Keratinocyte (primary cell): ENCODE results near the gene CILP. TPM values are rescaled to one million over a fixed set of nuclear protein-coding genes. Genes with fewer than 3 reads are reported as not detected.

Source experiments
- DNase-seq: peaks from one replicate; pipeline ENCODE4 v3.0.0-alpha.2; 2011; ENCODE audit warnings: low read depth, missing footprints, low spot score
- FAIRE-seq: peaks from 2 replicates; lab custom pipeline; 2011; peaks lifted over from hg19 to GRCh38; lab: Jason Lieb, UNC
- H2AFZ ChIP-seq: 2 replicates; pipeline ENCODE4 v1.6.0; 2012; ENCODE audit warnings: low read length, control low read depth, inconsistent platforms; ENCODE audit not compliant: control insufficient read depth
- H3K27ac ChIP-seq: 2 replicates; pipeline ENCODE4 v1.5.1; 2011; ENCODE audit warnings: low read length; ENCODE audit not compliant: control insufficient read depth, insufficient read depth
- H3K27me3 ChIP-seq: 3 replicates; pipeline ENCODE4 v1.6.0; 2011; ENCODE audit warnings: low read length; ENCODE audit not compliant: control insufficient read depth, insufficient read depth; ENCODE audit errors: extremely low read depth
- H3K36me3 ChIP-seq, 2 experiments: 2 replicates in 1 of 2; 3 replicates in 1 of 2; pipeline ENCODE4 v1.5.1; 2011; ENCODE audit warnings: low read length in 2 of 2, mild to moderate bottlenecking in 1 of 2; ENCODE audit not compliant: control insufficient read depth in 2 of 2, insufficient read depth in 2 of 2; ENCODE audit errors: extremely low read depth in 1 of 2
- H3K4me1 ChIP-seq: 3 replicates; pipeline ENCODE4 v1.5.1; 2011; ENCODE audit warnings: low read length; ENCODE audit not compliant: control insufficient read depth, insufficient read depth; ENCODE audit errors: extremely low read depth
- H3K4me2 ChIP-seq: 3 replicates; pipeline ENCODE4 v1.6.0; 2011; ENCODE audit warnings: low read depth, low read length; ENCODE audit not compliant: control insufficient read depth, insufficient read depth; ENCODE audit errors: extremely low read depth
- H3K4me3 ChIP-seq, 3 experiments: fragments of 200-600 bp in 1 of 3; sonication (generic) in 1 of 3; 2 replicates in 2 of 3; 3 replicates in 1 of 3; pipeline ENCODE4 v1.5.1; 2011 to 2016; ENCODE audit warnings: low read length in 3 of 3, mild to moderate bottlenecking in 3 of 3, control low read depth in 2 of 3, inconsistent platforms in 1 of 3, low read depth in 1 of 3, mixed read lengths in 1 of 3, mixed run types in 1 of 3, moderate library complexity in 1 of 3; ENCODE audit not compliant: control insufficient read depth in 2 of 3, insufficient read depth in 2 of 3; ENCODE audit errors: extremely low read depth in 1 of 3
- H3K79me2 ChIP-seq: 2 replicates; pipeline ENCODE4 v1.6.0; 2012; ENCODE audit warnings: low read length; ENCODE audit not compliant: control insufficient read depth, insufficient read depth
- H3K9ac ChIP-seq: 3 replicates; pipeline ENCODE4 v1.6.0; 2011; ENCODE audit warnings: low read length; ENCODE audit not compliant: control insufficient read depth, insufficient read depth; ENCODE audit errors: extremely low read depth
- H3K9me1 ChIP-seq: 3 replicates; pipeline ENCODE4 v1.6.0; 2011; ENCODE audit warnings: low read length; ENCODE audit not compliant: control insufficient read depth, insufficient read depth; ENCODE audit errors: extremely low read depth
- H3K9me3 ChIP-seq: 2 replicates; pipeline ENCODE4 v1.5.1; 2012; ENCODE audit warnings: low read depth, low read length; ENCODE audit not compliant: control insufficient read depth
- H4K20me1 ChIP-seq: 3 replicates; pipeline ENCODE4 v1.6.0; 2011; ENCODE audit warnings: low read length; ENCODE audit not compliant: control insufficient read depth, insufficient read depth; ENCODE audit errors: extremely low read depth
- EZH2 ChIP-seq: IDR thresholded peaks from one replicate; pipeline ENCODE4 v1.6.1; 2012; ENCODE audit warnings: inconsistent platforms, mild to moderate bottlenecking, low read length, moderate library complexity
- dilution Hi-C: fragments of 300-500 bp; cut with MboI; formaldehyde crosslinking; loops from one replicate; pipeline ENCODE4 v1.7.0; 2020; ENCODE audit warnings: low sequenced_read_pairs; ENCODE audit not compliant: extremely low pct_ligation_motif_present
- polyA plus RNA-seq, 5 experiments: library from polyadenylated mRNA; depleted of rRNA in 3 of 5; stranded (reverse) in 3 of 5; stranded (forward) in 1 of 5; unstranded in 1 of 5; fragments of >200 nt; gene quantifications; 1 replicate in 1 of 5; 2 replicates in 3 of 5; 3 replicates in 1 of 5; pipeline versions ENCODE4 v1.2.1 to v1.2.3, GENCODE V29; 2011 to 2012; ENCODE audit warnings: missing spikeins in 2 of 5, low read depth in 1 of 5, low replicate concordance in 1 of 5
- TF ChIP-seq, protein P1 (sequence below), 3 experiments: IDR thresholded peaks in 1 of 3; conservative IDR thresholded peaks in 1 of 3; optimal IDR thresholded peaks in 1 of 3; 2 replicates in 2 of 3; 3 replicates in 1 of 3; pipeline versions ENCODE3 to v1.5.1; 2011; ENCODE audit warnings: low read length in 3 of 3, mild to moderate bottlenecking in 3 of 3, moderate library complexity in 2 of 3, control low read depth in 1 of 3, inconsistent platforms in 1 of 3; ENCODE audit not compliant: insufficient read depth in 2 of 3; ENCODE audit errors: extremely low read depth in 1 of 3

The CILP gene
- polyA plus RNA-seq, 1 donor (not counting 4 experiments of a cell fraction or from before 2014, with no cell fraction given): not detected

- dilution Hi-C loops: no loop called here
- Histone ChIP-seq H3K9me1 (no peaks in the 10 kb centered on the region), H3K4me3 (no peak overlapping the region), H3K4me1 (no peaks in the 10 kb centered on the region), H3K9me3 (no peaks in the 10 kb centered on the region), H2AFZ (no peak overlapping the region), H3K36me3 (no peaks in the 10 kb centered on the region), H3K27ac (no peak overlapping the region), H4K20me1 (no peaks in the 10 kb centered on the region), H3K9ac (no peak overlapping the region), H3K79me2 (no peaks in the 10 kb centered on the region), H3K4me2 (no peak overlapping the region), H3K27me3 (no peaks in the 10 kb centered on the region)
- FAIRE-seq (no peak), DNase-seq (no peak)
- TF ChIP-seq EZH2: no peak
- TF ChIP-seq, protein P1, sequence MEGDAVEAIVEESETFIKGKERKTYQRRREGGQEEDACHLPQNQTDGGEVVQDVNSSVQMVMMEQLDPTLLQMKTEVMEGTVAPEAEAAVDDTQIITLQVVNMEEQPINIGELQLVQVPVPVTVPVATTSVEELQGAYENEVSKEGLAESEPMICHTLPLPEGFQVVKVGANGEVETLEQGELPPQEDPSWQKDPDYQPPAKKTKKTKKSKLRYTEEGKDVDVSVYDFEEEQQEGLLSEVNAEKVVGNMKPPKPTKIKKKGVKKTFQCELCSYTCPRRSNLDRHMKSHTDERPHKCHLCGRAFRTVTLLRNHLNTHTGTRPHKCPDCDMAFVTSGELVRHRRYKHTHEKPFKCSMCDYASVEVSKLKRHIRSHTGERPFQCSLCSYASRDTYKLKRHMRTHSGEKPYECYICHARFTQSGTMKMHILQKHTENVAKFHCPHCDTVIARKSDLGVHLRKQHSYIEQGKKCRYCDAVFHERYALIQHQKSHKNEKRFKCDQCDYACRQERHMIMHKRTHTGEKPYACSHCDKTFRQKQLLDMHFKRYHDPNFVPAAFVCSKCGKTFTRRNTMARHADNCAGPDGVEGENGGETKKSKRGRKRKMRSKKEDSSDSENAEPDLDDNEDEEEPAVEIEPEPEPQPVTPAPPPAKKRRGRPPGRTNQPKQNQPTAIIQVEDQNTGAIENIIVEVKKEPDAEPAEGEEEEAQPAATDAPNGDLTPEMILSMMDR (optimal IDR thresholded peaks at IDR 0.05 in 1 of 3, IDR thresholded peaks at IDR 0.05 in 1 of 3, conservative IDR thresholded peaks at IDR 0.05 in 1 of 3; ENCODE audit: extremely low read depth in 1 of 3, insufficient read depth in 2 of 3, low read length in 3 of 3): no peak
Observed at GRCh38 chr15:65196637-65197336, 14.5 kb downstream of the CILP start.

GRCh38 chr15:65195548-65195923 lies 15.7 kb downstream of the CILP start:
- Histone ChIP-seq H3K4me1 (no peaks in the 10 kb centered on the region), H3K4me3 (no peak overlapping the region), H3K9me1 (no peaks in the 10 kb centered on the region), H3K27me3 (no peaks in the 10 kb centered on the region), H2AFZ (no peak overlapping the region), H3K27ac (no peak overlapping the region), H3K9me3 (no peaks in the 10 kb centered on the region), H3K36me3 (no peaks in the 10 kb centered on the region), H3K79me2 (no peaks in the 10 kb centered on the region), H4K20me1 (no peaks in the 10 kb centered on the region), H3K9ac (no peak overlapping the region), H3K4me2 (no peak overlapping the region)
- dilution Hi-C loops: no loop called here
- TF ChIP-seq, protein P1 (optimal IDR thresholded peaks at IDR 0.05 in 1 of 3, IDR thresholded peaks at IDR 0.05 in 1 of 3, conservative IDR thresholded peaks at IDR 0.05 in 1 of 3; ENCODE audit: extremely low read depth in 1 of 3, insufficient read depth in 2 of 3, low read length in 3 of 3): no peak
- TF ChIP-seq EZH2: no peak
- DNase-seq (no peak), FAIRE-seq (no peak)
